ENCODE data around the gene SOX15.
A peak's percentile ranks its signal among the peaks of the same experiment; 100 is the strongest.
"Not testable (repeated sequence)": the region's sequence is repeated elsewhere in the genome, so short reads cannot be mapped to it uniquely, and the experiment has no call there.

SOX15 gene

GRCh38 chr17:7611635-7612293, 21.9 kb upstream of the SOX15 start:
- no peak for DNase-seq (ENCODE audit: low read depth in 2 of 2, low spot score in 1 of 2)

GRCh38 chr17:7610641-7611040, 20.7 kb upstream of the SOX15 start:
- DNase-seq (ENCODE audit: low read depth in 2 of 2, low spot score in 1 of 2) = no peak

DNA sequence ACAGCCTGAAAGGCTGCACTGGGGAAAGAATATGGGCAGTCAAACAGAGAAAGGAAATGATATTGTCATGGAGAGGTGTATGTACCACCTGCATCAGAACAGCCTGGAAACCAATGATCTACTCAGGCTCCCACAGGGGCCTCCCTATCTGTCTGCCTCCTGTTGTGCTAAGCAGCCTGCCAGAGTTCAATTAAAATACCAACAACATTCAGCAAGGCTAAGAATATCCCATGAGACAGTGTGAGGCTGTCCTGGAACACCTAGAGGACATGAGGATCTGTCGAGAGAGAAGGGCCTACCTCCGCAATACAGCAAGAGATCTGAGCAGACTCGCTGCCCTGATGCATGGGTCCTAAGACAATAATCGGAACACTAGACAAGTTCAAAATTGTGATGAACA, 16.4 kb upstream of the SOX15 start:
- DNase-seq (ENCODE audit: low read depth in 2 of 2, low spot score in 1 of 2) = no peak

DNA sequence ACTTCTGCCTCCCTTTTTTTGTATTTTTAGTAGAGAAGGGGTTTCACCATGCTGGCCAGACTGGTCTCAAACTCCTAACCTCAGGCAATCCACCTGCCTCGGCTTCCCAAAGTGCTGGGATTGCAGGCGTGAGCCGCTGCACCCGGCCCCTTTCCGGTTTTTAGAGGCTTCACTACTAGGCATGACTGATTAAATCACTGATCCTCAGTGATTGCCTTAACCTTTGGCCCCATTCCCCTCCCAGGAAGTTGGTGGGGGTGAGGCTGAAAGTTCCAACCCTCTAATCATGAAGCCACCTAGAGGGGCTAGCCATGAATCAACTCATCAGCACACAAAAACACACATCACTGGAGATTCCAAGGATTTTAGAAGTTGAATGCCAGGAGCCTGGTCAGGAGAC, 7.7 kb upstream of the SOX15 start:
- DNase-seq (ENCODE audit: low read depth in 2 of 2, low spot score in 1 of 2) = not testable (repeated sequence)

DNA sequence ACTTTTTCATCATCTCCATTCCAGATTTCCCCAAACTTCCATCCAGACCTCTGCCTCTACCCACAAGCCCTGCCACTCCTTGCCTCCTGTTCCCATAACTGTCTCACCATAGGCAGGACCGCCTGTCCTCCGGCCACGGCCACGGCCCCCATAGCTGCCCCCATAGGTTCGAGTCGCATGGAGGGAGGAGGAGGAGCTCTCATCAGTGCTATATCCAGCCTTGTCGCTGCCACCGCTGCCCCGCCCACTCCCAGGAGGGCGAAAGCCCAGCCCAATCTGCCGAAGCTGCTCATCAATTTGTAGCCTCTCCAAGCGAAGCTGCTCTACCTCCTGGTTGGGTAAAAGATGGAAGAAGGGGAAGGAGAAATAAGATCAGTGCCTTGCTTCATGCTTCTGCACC, 3.4 kb upstream of the SOX15 start:
- DNase-seq (ENCODE audit: low read depth in 2 of 2, low spot score in 1 of 2) = no peak

- DNase-seq (ENCODE audit: low read depth in 2 of 2, low spot score in 1 of 2) = no peak
Measured at GRCh38 chr17:7592422-7593021, 2.6 kb upstream of the SOX15 start.

DNA sequence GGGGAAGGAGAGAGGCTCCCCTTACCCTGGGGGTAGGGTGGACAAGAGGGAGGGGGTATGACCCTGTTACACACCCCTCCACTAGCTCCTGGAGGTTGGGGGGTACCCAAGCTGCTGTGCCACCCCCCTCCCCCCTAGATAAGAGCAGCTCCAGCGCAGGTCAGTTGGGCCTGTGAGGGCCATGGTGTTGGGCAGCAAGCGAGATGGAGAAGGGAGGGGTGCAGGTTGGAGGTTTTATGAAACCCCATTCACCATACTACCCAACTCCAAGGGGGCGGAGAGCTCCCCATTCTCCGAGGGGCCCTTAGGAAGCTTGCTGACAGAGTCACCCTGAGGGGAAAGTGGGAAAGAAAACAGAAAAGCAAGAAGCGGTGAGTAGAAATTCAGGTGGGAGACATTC, 1.7 kb upstream of the SOX15 start:
- no peak for DNase-seq (ENCODE audit: low read depth in 2 of 2, low spot score in 1 of 2)

- DNase-seq (ENCODE audit: low read depth in 2 of 2, low spot score in 1 of 2) = no peak
Measured at GRCh38 chr17:7590743-7591142, 849 bp upstream of the SOX15 start.

GRCh38 chr17:7589204-7589868, 558 bp downstream of the SOX15 start:
- DNase-seq (ENCODE audit: low read depth in 2 of 2, low spot score in 1 of 2) = peak in 1 of 2 donors; percentile 43

- no peak for DNase-seq (ENCODE audit: low read depth in 2 of 2, low spot score in 1 of 2)
Measured at GRCh38 chr17:7588553-7589203, 1.2 kb downstream of the SOX15 start.

GRCh38 chr17:7587420-7588151, 2.3 kb downstream of the SOX15 start:
- DNase-seq (ENCODE audit: low read depth in 2 of 2, low spot score in 1 of 2) = no peak

DNA sequence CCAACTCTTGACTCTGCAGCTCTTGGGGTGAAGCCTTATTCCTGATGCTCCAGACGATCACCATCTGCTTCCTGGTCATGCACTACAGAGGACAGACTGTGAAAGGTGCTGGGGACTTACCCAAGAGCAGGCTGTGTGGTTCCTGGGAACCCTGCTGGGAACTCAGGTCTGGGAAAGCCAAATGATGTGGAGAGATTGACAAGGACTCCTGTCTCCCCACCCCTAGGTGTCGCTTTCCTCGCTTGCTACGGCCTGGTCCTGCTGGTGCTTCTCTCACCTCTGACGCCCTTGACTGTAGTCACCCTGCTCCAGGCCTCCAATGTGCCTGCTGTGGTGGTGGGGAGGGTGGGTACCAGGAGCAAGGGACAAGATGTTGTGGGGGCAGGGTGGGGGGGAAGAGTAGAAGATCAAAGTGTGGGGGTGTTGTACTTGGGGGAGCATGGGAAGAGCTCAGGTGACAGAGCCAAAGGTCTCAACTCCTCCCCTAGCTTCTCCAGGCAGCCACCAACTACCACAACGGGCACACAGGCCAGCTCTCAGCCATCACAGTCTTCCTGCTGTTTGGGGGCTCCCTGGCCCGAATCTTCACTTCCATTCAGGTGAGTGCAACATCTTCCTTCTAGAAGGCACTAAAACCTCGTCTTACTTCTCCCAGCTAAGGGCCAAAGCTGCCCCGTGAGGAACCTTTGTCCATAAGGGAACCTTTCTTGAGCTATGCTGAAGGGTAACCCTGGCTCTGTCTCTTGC, 3.0 kb downstream of the SOX15 start:
- no peak for DNase-seq (ENCODE audit: low read depth in 2 of 2, low spot score in 1 of 2)

DNA sequence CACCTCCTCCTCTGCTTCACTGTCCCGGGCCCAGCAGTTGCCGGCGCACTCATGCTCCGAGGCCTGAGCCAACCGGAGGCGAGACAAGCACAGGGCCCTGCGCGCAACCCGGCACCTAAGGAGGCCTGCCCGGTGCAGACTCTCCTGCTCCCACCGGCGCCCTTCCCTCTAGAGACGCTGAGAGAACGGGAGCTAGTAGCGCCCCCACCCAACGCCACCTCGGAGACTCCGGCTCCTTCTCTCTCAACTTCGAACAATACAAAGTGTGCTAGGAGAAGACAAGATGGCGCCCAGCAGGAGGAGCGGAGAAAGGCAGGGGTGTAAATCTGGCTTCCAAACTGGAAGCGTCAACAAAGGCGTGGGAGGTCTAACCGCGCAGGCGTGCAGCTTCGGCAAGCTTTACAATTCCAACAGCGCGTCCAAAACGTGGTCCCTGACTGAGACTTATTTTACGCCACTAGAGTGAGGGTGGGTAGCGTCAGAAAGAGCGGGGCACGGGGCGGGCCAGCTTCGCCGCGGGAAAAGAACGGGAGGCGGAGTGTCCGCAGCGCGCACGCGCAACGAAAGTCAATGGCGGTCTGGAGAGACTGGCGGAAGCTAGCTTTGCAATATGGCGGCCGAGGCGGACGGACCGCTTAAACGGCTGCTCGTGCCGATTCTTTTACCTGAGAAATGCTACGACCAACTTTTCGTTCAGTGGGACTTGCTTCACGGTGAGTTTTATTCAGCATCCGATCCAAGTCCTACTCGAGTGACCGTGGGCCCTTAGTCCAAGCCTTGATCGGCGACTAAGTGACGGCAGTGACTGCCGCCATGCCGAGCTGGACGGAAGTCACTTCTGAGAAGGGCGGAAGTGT, 6.4 kb downstream of the SOX15 start, which contains the start of gene MPDU1:
Gene MPDU1, plus strand, starts transcription at position 600 of the 857 bp plus-strand sequence. Its CDS starts 11 bp downstream, at position 611.
- peak; percentile 86 to 89 for DNase-seq (ENCODE audit: low read depth in 2 of 2, low spot score in 1 of 2)

GRCh38 chr17:7582396-7583252, 7.3 kb downstream of the SOX15 start:
- no peak for DNase-seq (ENCODE audit: low read depth in 2 of 2, low spot score in 1 of 2)

DNA sequence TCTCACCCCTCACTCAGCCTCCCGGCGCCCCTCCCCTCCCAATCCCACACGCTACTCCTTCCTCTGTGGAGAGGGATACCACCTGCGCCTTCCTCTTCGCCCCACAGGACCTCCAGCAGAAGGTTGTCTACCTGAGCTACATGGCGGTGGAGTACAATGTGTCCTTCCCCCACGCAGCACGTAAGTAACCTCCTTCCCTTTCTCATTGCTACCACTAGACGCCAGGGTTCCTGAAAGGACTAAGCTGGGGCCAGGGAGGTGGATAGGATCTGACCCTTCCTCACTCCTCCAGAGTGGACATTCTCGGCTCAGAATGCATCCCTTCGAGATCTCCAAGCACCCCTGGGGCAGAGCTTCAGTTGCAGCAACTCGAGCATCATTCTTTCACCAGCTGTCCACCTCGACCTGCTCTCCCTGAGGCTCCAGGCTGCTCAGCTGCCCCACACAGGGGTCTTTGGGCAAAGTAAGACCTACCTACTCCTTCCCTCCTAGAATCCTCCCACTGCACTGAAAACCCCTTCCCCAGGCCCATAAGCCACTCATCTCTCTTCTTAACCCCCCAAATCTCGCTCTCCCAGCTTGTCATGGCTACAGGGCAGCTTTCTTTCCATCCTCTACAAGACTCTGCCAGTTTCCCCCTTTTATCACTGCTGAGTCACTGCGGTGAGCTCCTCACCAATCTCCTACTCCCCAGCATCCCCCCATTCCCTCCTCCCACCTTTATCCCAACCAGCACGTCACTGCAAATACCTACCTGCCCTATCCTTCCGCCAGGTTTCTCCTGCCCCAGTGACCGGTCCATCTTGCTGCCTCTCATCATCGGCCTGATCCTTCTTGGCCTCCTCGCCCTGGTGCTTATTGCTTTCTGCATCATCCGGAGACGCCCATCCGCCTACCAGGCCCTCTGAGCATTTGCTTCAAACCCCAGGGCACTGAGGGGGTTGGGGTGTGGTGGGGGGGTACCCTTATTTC, 9.0 kb downstream of the SOX15 start:
- DNase-seq (ENCODE audit: low read depth in 2 of 2, low spot score in 1 of 2) = no peak

GRCh38 chr17:7579834-7580603, 9.9 kb downstream of the SOX15 start:
- no peak for DNase-seq (ENCODE audit: low read depth in 2 of 2, low spot score in 1 of 2)

Data from stimulated activated CD8-positive, alpha-beta memory T cell treated with anti-CD3 and anti-CD28 coated beads, Interleukin-4, amount 100 ng/mL, for 1 hour (primary cell).